HG03432 (cell line): ENCODE measurements around the gene EIF5AL1.
"Not testable (repeated sequence)": the region's sequence is repeated elsewhere in the genome, so short reads cannot be mapped to it uniquely, and the experiment has no call there.

Source experiments
- ATAC-seq: cut with Tn5 transposase; IDR thresholded peaks from one replicate; pipeline ENCODE4 v1.9.1; 2021; ENCODE audit warnings: mild to moderate bottlenecking, moderate library complexity; ENCODE audit not compliant: unreplicated experiment

EIF5AL1 gene

DNA sequence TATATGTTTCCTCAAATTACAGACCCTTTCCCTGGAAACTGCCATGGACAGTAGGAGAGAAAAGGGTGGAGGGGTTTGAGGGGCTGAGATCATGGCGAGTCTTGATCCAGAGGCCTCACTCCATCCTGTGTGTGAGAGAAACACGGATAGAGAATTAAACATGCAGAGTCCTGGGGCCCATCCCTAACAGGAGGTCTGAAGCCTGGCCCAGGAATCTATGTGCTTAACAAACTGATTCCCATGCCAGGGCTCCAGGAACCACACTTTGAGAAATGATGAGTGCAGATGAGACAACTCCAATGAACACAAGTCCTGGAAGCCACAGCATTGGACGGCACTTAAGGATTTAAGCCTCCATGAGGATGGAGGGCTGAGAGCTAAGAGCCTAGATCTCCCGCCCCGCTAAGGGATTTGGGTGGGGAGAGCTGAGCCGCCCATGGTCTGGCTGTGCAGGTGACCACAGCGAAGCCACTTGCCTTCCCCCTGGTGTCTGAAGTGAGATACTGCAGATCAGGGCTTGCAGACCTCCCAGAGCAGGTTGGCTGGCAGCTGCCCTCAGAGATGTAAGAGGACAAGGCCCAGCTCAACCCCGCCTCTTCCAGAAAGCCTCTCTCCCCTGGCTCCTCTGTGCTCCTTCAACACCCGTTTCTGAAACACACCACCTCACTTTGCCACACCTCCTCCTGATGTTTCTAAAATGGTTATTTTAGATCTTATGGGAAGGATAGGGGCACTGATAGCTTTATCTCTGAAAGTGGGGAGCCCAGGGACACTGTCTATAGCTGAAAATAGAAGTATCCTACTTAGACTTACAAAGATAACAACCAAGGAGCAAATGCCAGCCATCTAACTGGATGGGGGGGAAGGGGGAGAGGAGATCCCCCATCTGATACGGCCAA, 24.8 kb upstream of the EIF5AL1 start:
- ATAC-seq: peak; percentile 82

GRCh38 chr10:79488336-79488735, 24.0 kb upstream of the EIF5AL1 start:
- ATAC-seq: no peak

DNA sequence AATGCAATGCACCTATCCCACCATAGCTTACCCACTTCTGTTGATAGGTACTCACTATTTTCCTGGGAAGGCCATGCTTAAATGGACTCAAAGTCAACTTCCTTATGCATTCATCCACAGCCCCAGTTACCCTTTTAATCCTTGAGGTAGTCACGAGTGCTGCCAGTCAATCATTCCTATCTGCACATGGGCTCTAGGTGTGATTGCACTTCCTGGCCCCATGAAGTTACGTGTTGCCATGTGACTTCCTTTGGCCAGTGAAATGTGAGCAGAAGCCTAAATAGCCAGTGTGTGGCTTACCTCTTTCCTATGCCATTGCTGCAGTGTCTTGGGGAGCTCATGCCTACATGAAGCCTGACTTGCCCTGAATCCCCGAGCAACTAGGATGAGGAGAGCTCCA, 23.5 kb upstream of the EIF5AL1 start:
- no peak for ATAC-seq

- peak; percentile 50 for ATAC-seq
Measured at GRCh38 chr10:79490400-79491142, 21.8 kb upstream of the EIF5AL1 start.

GRCh38 chr10:79491143-79491835, 21.0 kb upstream of the EIF5AL1 start:
- no peak for ATAC-seq

- no peak for ATAC-seq
Measured at GRCh38 chr10:79492256-79492655, 20.1 kb upstream of the EIF5AL1 start.

- ATAC-seq: no peak
Measured at GRCh38 chr10:79492839-79493238, 19.5 kb upstream of the EIF5AL1 start.

DNA sequence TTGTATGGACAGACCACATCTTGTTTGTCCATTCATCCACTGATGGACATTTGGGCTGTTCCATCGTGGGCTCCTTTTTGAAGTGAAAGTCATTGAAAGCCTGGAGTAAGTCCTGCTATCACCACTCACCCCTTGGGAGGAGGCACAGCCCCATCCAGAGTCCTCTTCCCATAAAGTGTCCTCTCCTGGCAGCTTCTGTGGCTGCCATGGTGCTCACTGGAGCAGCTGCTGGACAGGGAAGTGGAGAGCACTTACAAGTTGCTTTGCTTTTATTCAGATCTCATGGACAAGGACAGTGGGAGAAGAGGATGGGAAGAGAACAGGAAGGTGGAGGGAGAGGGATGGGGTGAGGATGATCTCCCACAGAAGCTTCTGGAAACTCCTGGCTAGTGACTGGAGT, 18.5 kb upstream of the EIF5AL1 start:
- ATAC-seq: no peak

- no peak for ATAC-seq
Measured at GRCh38 chr10:79494871-79495705, 17.2 kb upstream of the EIF5AL1 start.

DNA sequence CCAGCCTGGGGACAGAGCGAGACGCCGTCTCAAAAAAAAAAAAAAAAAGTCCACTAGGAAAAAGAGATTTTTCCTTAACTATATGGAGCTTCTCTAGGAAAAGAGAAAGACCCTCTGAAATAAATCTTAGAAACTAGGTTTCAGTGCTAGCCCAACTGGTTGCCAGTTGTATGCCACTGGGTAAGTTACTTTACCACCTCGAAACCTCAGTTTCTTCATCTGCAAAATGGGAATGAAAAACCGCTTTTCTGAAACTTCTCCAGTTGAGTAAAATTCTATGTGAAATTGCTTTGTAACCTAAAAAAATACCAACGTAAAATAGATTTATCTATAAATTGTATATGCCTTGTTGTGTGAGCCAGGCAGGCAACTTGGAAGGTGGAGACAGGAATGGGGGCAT, 16.5 kb upstream of the EIF5AL1 start:
- ATAC-seq: no peak

DNA sequence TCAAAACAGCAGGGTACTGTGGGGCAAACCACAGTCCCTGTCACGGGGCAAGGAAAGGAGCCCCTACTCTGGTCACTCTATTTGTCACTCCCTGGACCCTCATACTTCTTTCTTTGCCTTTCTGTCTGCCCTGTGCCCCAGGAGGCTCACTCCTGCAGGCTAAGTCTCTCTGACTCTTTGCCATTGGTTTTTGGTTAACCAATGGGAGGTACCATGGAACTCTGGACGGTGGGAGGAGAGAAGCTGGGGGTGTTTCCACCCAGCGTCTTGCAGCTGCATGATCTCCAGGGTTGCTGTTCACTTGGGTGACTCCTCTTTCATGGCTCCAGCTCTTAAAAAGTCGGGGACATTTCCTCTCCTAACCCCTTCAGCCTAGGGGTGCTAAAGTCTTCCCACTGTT, 15.4 kb upstream of the EIF5AL1 start:
- ATAC-seq: no peak

- ATAC-seq: no peak
Measured at GRCh38 chr10:79498291-79498829, 14.0 kb upstream of the EIF5AL1 start.

GRCh38 chr10:79502561-79503309, 9.6 kb upstream of the EIF5AL1 start:
- ATAC-seq: no peak

DNA sequence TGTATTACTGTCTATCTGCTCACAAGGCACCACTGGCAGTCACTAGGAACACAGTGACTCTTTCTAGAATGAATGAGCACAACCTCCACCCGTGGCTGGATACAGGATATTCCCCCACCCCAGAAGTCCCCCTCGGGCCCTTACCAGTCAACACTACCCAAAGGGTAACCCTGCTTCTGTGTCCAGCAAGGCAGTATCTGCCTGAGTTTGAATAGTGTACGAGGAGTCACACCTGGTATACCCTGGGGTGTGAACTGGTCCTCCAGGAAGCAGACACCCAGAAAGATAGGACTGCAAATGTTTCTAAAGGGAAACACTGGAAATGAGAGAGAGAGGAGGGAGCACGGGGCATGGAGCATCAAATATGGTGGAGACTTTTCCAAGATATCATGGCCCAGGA, 8.5 kb upstream of the EIF5AL1 start:
- not testable (repeated sequence) for ATAC-seq

DNA sequence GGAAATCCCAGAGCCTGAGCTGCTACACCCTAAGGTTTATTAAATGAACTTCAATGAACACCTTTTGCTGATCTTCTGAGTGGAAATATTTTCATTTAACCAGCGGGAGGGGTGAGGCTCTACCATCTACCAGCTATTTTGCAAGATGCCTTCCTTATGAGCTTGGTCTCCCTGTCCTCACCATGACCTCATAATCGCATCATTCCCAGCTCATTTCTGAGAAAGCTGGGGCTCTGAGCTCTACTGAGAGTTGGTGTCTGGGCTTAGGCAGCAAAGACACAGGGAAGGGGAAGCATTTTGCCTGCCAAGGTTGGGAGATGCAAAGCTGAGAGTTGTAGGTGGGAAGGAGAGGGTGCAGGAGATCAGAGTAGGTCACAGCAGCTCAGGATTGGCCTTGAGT, 7.8 kb upstream of the EIF5AL1 start:
- not testable (repeated sequence) for ATAC-seq

DNA sequence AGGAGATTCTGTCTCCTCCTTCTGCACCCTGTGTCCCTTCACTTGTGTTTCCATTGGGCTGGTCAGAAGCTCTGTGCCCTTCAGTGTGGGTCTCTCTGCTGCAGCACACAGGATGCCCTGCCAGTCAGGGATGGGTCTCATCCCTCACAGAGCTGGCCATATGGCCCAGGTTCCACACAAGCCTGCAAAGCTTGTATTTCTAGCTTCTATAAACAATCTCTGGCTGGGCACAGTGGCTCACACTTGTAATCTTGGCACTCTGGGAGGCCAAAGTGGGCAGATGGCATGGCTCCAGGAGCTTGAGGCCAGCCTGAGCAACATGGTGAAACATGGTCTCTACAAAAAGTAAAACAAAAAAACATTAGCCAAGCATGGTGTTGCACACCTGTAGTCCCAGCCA, 7.0 kb upstream of the EIF5AL1 start:
- ATAC-seq: not testable (repeated sequence)

GRCh38 chr10:79505829-79506228, 6.5 kb upstream of the EIF5AL1 start:
- peak; percentile 60 for ATAC-seq

DNA sequence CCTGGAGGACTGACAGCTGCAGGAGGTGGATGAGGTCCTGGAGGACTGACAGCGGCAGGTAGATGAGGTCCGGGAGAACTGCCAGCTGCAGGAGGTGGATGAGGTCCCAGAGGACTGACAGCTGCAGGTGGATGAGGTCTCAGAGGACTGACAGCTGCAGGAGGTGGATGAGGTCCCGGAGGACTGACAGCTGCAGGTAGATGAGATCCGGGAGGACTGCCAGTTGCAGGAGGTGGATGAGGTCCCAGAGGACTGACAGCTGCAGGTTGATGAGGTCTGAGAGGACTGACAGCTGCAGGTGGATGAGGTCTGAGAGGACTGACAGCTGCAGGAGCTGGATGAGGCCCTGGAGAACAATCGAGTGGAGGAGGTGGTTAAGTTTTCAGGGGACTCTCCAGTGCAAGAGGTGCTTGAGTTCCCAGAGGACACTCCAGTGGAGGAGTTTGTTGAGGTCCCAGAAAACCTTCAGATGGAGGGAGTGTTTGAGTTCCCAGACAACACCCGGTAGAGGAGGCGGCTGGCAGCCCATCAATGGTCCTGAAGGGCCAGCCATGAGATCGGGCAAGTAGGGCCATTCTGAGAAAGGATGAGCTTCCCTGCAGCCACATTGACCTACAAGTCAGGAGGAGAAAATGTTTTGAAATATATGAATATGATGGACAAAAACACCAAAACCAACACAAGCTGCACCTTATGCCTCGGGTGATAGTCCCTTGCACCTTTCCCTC, 4.7 kb upstream of the EIF5AL1 start:
- ATAC-seq: no peak

DNA sequence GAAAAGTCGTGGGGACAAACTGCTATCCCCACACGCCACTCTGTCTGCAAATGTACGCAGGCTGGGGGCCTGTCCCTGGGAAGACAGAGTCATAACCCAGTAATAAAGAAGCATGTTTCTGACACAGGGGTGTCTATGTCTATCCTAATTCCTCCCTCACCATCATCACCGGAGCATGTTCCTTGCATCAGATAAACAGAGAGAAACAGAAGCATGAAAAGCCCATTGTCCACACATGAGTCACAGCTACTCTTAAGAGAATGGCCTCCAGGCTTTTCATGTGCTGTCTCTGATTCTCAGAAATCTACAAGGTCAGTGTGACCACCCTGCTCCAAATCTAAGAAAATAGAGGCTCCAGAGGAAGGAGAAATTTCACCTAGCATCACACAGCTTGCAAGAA, 4.1 kb upstream of the EIF5AL1 start:
- ATAC-seq: not testable (repeated sequence)
